Karpas-422 (cell line): ENCODE measurements around the gene ROR2. TPM values are rescaled to one million over a fixed set of nuclear protein-coding genes. Genes with fewer than 3 reads are reported as not detected.
"Not testable (repeated sequence)": the region's sequence is repeated elsewhere in the genome, so short reads cannot be mapped to it uniquely, and the experiment has no call there.

ENCODE experiments used
- DNase-seq: peaks from one replicate; pipeline ENCODE4 v3.0.0-alpha.2; 2015
- H2AFZ ChIP-seq: fragments of 200-600 bp; sonication (generic); 2 replicates; pipeline ENCODE4 v1.6.1; 2014; ENCODE audit warnings: antibody characterized with exemption, low read length, mixed read lengths
- H3K27ac ChIP-seq: fragments of 200-600 bp; sonication (generic); 2 replicates; pipeline ENCODE4 v1.5.1; 2014; ENCODE audit warnings: mild to moderate bottlenecking, low read length, moderate library complexity
- H3K27me3 ChIP-seq: fragments of 200-600 bp; sonication (generic); 2 replicates; pipeline ENCODE4 v1.6.1; 2014; ENCODE audit warnings: low read length, mixed read lengths
- H3K36me3 ChIP-seq: fragments of 200-600 bp; sonication (generic); 2 replicates; pipeline ENCODE4 v1.6.1; 2014; ENCODE audit warnings: low read length, mixed read lengths; ENCODE audit not compliant: insufficient read depth
- H3K4me1 ChIP-seq: fragments of 200-600 bp; sonication (generic); 2 replicates; pipeline ENCODE4 v1.6.1; 2014; ENCODE audit warnings: mild to moderate bottlenecking, low read length, mixed read lengths
- H3K4me2 ChIP-seq: fragments of 200-600 bp; sonication (generic); 2 replicates; pipeline ENCODE4 v1.6.1; 2014; ENCODE audit warnings: low read length, low read depth, mild to moderate bottlenecking; ENCODE audit not compliant: poor library complexity, severe bottlenecking
- H3K4me3 ChIP-seq: fragments of 200-600 bp; sonication (generic); 2 replicates; pipeline ENCODE4 v1.5.1; 2014; ENCODE audit warnings: mild to moderate bottlenecking, antibody characterized with exemption, low read length, mixed read lengths
- H3K79me2 ChIP-seq: fragments of 200-600 bp; sonication (generic); 2 replicates; pipeline ENCODE4 v1.6.1; 2014; ENCODE audit warnings: mild to moderate bottlenecking, low read length, mixed read lengths
- H3K9ac ChIP-seq: fragments of 200-600 bp; sonication (generic); 2 replicates; pipeline ENCODE4 v1.6.0; 2014; ENCODE audit warnings: low read length
- H3K9me2 ChIP-seq: fragments of 200-600 bp; sonication (generic), shearing (Covaris generic); replicated peaks from 2 replicates; pipeline ENCODE4 v1.6.0; 2014; ENCODE audit warnings: mild to moderate bottlenecking, low read length, moderate library complexity; ENCODE audit not compliant: insufficient read depth
- H3K9me3 ChIP-seq: fragments of 300-700, 200-600 bp; sonication (generic); 2 replicates; pipeline ENCODE4 v1.6.1; 2014; ENCODE audit warnings: low read length, mixed read lengths
- H4K20me1 ChIP-seq: fragments of 200-600 bp; sonication (generic); 2 replicates; pipeline ENCODE4 v1.6.1; 2014; ENCODE audit warnings: mild to moderate bottlenecking, antibody characterized with exemption, low read length, low read depth; ENCODE audit not compliant: insufficient read depth
- total RNA-seq: library from RNA; depleted of rRNA; stranded (reverse); fragments of >200 nt; shearing (Covaris generic); gene quantifications from 2 replicates; pipeline ENCODE4 v1.2.3, GENCODE V29; 2014; ENCODE audit warnings: low replicate concordance

Gene ROR2
- total RNA-seq, 1 experiment from 2014 or later: not detected

GRCh38 chr9:91628892-91629291, 321.1 kb downstream of the ROR2 start:
- Histone ChIP-seq H3K4me3 (no peak overlapping the region), H3K79me2 (no peaks in the 10 kb centered on the region), H3K4me1 (no peaks in the 10 kb centered on the region), H3K36me3 (no peaks in the 10 kb centered on the region), H4K20me1 (no peaks in the 10 kb centered on the region), H3K9me2 (no peaks in the 10 kb centered on the region), H3K9me3 (0 out of 2 replicates have a peak, but pooled peaks cover 3% of the 10 kb centered on the region), H3K9ac (no peak overlapping the region), H2AFZ (no peak overlapping the region), H3K27me3 (no peaks in the 10 kb centered on the region), H3K27ac (no peak overlapping the region), H3K4me2 (no peak overlapping the region)
- no peak for DNase-seq

GRCh38 chr9:91625331-91625730, 324.7 kb downstream of the ROR2 start:
- no peak overlapping the region for H3K4me2 ChIP-seq
- no peak overlapping the region for H3K27ac ChIP-seq
- no peak overlapping the region for H2AFZ ChIP-seq
- no peaks in the 10 kb centered on the region for H3K79me2 ChIP-seq
- H4K20me1 ChIP-seq: no peaks in the 10 kb centered on the region
- H3K9me2 ChIP-seq: no peaks in the 10 kb centered on the region
- H3K27me3 ChIP-seq: no peaks in the 10 kb centered on the region
- H3K4me3 ChIP-seq: no peak overlapping the region
- 0 out of 2 replicates have a peak, but pooled peaks cover 3% of the 10 kb centered on the region for H3K9me3 ChIP-seq
- H3K36me3 ChIP-seq: no peaks in the 10 kb centered on the region
- no peak overlapping the region for H3K9ac ChIP-seq
- no peaks in the 10 kb centered on the region for H3K4me1 ChIP-seq
- DNase-seq: no peak

- H3K27ac ChIP-seq: no peak overlapping the region
Observed at GRCh38 chr9:91623004-91623403, 327.0 kb downstream of the ROR2 start.

GRCh38 chr9:91622121-91622520, 327.9 kb downstream of the ROR2 start:
- H3K9me2 ChIP-seq, H3K9ac ChIP-seq, H3K79me2 ChIP-seq, H3K9me3 ChIP-seq, H4K20me1 ChIP-seq, DNase-seq, H3K27ac ChIP-seq, H3K27me3 ChIP-seq, H2AFZ ChIP-seq, H3K4me1 ChIP-seq, H3K36me3 ChIP-seq, H3K4me3 ChIP-seq, H3K4me2 ChIP-seq: not testable (repeated sequence)

More at GRCh38 chr9:91623004-91623403, 327.0 kb downstream of the ROR2 start:
- Histone ChIP-seq H3K79me2 (no peaks in the 10 kb centered on the region), H2AFZ (no peak overlapping the region), H3K9me2 (no peaks in the 10 kb centered on the region), H3K27me3 (no peaks in the 10 kb centered on the region), H3K9me3 (no peaks in the 10 kb centered on the region), H3K9ac (no peak overlapping the region), H4K20me1 (no peaks in the 10 kb centered on the region), H3K4me3 (no peak overlapping the region), H3K4me2 (no peak overlapping the region), H3K4me1 (no peaks in the 10 kb centered on the region), H3K36me3 (no peaks in the 10 kb centered on the region)
- no peak for DNase-seq

DNA sequence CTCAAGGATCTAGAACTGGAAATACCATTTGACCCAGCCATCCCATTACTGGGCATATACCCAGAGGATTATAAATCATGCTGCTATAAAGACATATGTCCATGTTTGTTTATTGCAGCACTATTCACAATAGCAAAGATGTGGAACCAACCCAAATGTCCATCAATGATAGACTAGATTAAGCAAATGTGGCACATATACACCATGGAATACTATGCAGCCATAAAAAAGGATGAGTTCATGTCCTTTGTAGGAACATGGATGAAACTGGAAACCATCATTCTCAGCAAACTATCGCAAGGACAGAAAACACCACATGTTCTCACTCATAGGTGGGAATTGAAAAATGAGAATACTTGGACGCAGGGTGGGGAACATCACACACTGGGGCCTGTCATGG, 336.0 kb downstream of the ROR2 start:
- H3K4me2 ChIP-seq, H4K20me1 ChIP-seq, H2AFZ ChIP-seq, H3K4me3 ChIP-seq, H3K79me2 ChIP-seq, H3K27ac ChIP-seq, DNase-seq, H3K9ac ChIP-seq, H3K4me1 ChIP-seq, H3K9me2 ChIP-seq, H3K9me3 ChIP-seq, H3K27me3 ChIP-seq, H3K36me3 ChIP-seq: not testable (repeated sequence)

DNA sequence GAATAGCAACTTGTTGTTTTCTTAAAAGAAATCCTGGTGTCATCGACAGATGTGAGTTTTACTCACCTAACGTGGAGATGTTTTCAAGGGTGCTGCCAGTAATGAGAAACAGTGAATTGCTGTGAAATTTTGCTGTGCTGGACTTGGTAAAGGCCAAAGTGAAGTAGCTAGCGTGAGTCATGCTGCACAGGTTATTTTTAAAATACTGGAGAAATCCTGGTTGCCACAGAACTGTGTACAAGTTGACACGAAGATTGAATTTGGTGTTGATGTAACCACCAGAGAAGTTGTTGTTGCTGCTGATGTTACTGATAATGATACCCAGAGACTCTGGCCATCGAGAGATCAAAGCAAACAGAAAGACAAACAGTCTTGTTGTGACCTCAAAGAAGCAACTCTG, 338.4 kb downstream of the ROR2 start:
- H3K27me3 ChIP-seq: no peaks in the 10 kb centered on the region
- no peaks in the 10 kb centered on the region for H3K4me1 ChIP-seq
- no peak overlapping the region for H2AFZ ChIP-seq
- no peak overlapping the region for H3K4me3 ChIP-seq
- no peaks in the 10 kb centered on the region for H3K79me2 ChIP-seq
- H3K4me2 ChIP-seq: no peak overlapping the region
- no peak overlapping the region for H3K27ac ChIP-seq
- no peaks in the 10 kb centered on the region for H3K9me2 ChIP-seq
- DNase-seq: no peak
- no peak overlapping the region for H3K9ac ChIP-seq
- H3K36me3 ChIP-seq: no peaks in the 10 kb centered on the region
- no peaks in the 10 kb centered on the region for H4K20me1 ChIP-seq
- H3K9me3 ChIP-seq: no peaks in the 10 kb centered on the region

- H3K36me3 ChIP-seq: no peaks in the 10 kb centered on the region
- H4K20me1 ChIP-seq: no peaks in the 10 kb centered on the region
- no peaks in the 10 kb centered on the region for H3K9me2 ChIP-seq
Observed at GRCh38 chr9:91606255-91606995, 343.6 kb downstream of the ROR2 start.

DNA sequence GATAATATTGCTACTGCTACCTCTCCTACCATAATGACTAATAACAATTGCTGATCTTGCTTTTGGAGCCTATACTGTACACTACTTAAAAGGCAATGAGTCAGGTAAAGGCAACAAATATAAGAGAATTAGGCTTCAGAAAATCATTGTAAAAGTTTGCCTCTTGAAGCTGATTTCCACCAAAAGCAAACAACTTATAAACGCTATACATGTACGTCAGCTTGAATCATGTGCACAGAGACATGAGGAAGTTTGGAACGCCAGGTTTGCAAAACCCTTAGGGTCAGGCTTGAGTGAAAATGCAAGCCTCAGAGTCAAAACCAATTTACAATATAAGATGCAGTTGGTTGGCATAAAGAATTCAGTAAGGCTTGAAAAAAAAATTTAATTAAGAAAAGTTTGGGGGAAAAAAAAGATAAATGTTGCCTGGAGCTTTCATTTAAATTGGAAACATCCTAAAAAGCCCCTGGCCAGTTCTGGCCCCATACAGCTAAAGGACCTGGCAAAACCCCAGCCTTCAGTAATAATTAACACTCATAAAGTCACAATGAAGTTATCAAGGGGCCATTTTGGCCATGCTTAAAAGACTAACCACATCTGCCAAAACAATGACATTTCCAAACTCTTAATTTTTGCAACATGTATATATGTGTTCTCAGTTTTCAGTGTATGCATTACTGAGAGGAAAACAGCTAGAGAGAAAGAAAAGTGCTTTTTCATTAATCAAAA, 345.4 kb downstream of the ROR2 start:
- no peaks in the 10 kb centered on the region for H3K9me2 ChIP-seq
- no peak overlapping the region for H3K27ac ChIP-seq
- no peaks in the 10 kb centered on the region for H3K79me2 ChIP-seq
- no peaks in the 10 kb centered on the region for H3K27me3 ChIP-seq
- H3K4me2 ChIP-seq: no peak overlapping the region
- no peaks in the 10 kb centered on the region for H3K9me3 ChIP-seq
- H4K20me1 ChIP-seq: no peaks in the 10 kb centered on the region
- no peak overlapping the region for H3K4me3 ChIP-seq
- DNase-seq: no peak
- H2AFZ ChIP-seq: no peak overlapping the region
- H3K4me1 ChIP-seq: no peaks in the 10 kb centered on the region
- no peak overlapping the region for H3K9ac ChIP-seq
- no peaks in the 10 kb centered on the region for H3K36me3 ChIP-seq

More at GRCh38 chr9:91606255-91606995, 343.6 kb downstream of the ROR2 start:
- Histone ChIP-seq H3K4me1 (no peaks in the 10 kb centered on the region), H3K27ac (no peak overlapping the region), H3K27me3 (no peaks in the 10 kb centered on the region), H3K4me2 (no peak overlapping the region), H3K9ac (no peak overlapping the region), H3K4me3 (no peak overlapping the region), H2AFZ (no peak overlapping the region), H3K9me3 (no peaks in the 10 kb centered on the region), H3K79me2 (no peaks in the 10 kb centered on the region)
- no peak for DNase-seq
